ENCODE measurements around the gene SLC9A8.

GRCh38 chr20:49768204-49769047 lies 44.2 kb upstream of the SLC9A8 start:
- no peak for TF ChIP-seq CTCF (IDR thresholded peaks at IDR 0.05)
- no peak for TF ChIP-seq ZFX (IDR thresholded peaks at IDR 0.05; ENCODE audit: borderline replicate concordance)
